Mucosa of descending colon (tissue), 3 donors: ENCODE data around the gene LRBA. TPM values are rescaled to one million over a fixed set of nuclear protein-coding genes. Genes with fewer than 3 reads are reported as not detected.

Experiments
- ATAC-seq: fragments of 200-7000 bp; cut with Tn5 transposase; one replicate; pipeline ENCODE4 v1.9.1; 2020; ENCODE audit warnings: mild to moderate bottlenecking, moderate library complexity
- DNase-seq, 3 donors: peaks; one replicate each; pipeline ENCODE4 v3.0.0-alpha.2; 2020
- H3K36me3 ChIP-seq: fragments of 200-600 bp; one replicate; pipeline ENCODE4 v1.8.0; 2021; ENCODE audit warnings: low read depth, mild to moderate bottlenecking
- H3K4me1 ChIP-seq: fragments of 200-600 bp; one replicate; pipeline ENCODE4 v1.8.0; 2021; ENCODE audit warnings: low read depth, mild to moderate bottlenecking
- H3K4me3 ChIP-seq: fragments of 200-600 bp; one replicate; pipeline ENCODE4 v1.8.0; 2021; ENCODE audit warnings: mild to moderate bottlenecking
- H3K9me3 ChIP-seq: fragments of 200-600 bp; one replicate; pipeline ENCODE4 v1.8.0; 2021; ENCODE audit warnings: mild to moderate bottlenecking
- intact Hi-C, 2 donors: fragments of 100-400 bp; cut with DNase I in 1 of 2; cut with micrococcal nuclease in 1 of 2; formaldehyde crosslinking; loops; one replicate each; pipeline versions ENCODE4 v1.11.0 to v1.11.1; 2022; cut with DNase I, micrococcal nuclease
- total RNA-seq, 3 donors: library from RNA; stranded (reverse); fragmentation: NEBNext Ultra II Directional in 2 of 3; extraction: Animal tissue kit (Norgen Biotek cat#: 25700) in 2 of 3; gene quantifications; one replicate each; pipeline versions ENCODE4 v1.2.1 to v1.2.4, GENCODE V29; 2021 to 2023
- TF ChIP-seq, protein P1 (sequence below): fragments of 200-600 bp; IDR thresholded peaks from one replicate; pipeline ENCODE4 v1.8.0; 2022; ENCODE audit warnings: antibody characterized with exemption, mild to moderate bottlenecking
- donor health status: DM: no; HTN: no; CAD: no; lungs with moderate emphysema.
- donor health status: DM: no; HTN: no; CAD: no.
- donor health status: DM: no; HTN: yes; CAD: no.

LRBA gene
- total RNA-seq, 3 donors from 2014 or later, result 69.8 to 98.4 (median 76.2) TPM

DNA sequence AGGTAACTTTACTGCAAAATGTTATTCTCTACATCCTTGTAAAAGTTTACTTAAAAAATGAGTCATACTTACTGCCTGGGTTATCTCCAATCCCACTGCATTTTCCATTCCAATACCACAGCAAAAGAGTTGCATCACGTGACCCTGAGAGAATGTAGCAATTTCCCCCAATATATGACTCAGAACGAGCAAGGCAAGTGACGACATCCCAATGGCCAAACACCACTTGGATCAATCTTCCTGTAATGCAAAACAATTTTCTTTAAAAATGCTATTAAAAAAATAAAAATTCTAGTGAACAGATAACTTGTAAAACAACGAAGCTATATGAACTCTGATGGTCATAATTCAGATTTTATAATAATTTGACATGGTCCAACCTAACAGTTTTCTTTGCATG lies 712.5 kb downstream of the LRBA start:
- Histone ChIP-seq H3K4me1 (no peaks in the 10 kb centered on the region), H3K4me3 (no peak overlapping the region), H3K9me3 (no peaks in the 10 kb centered on the region), H3K36me3 (no peaks in the 10 kb centered on the region)
- ATAC-seq (no peak), DNase-seq (peak in 1 of 3 donors; percentile 17)
- TF ChIP-seq, protein P1, sequence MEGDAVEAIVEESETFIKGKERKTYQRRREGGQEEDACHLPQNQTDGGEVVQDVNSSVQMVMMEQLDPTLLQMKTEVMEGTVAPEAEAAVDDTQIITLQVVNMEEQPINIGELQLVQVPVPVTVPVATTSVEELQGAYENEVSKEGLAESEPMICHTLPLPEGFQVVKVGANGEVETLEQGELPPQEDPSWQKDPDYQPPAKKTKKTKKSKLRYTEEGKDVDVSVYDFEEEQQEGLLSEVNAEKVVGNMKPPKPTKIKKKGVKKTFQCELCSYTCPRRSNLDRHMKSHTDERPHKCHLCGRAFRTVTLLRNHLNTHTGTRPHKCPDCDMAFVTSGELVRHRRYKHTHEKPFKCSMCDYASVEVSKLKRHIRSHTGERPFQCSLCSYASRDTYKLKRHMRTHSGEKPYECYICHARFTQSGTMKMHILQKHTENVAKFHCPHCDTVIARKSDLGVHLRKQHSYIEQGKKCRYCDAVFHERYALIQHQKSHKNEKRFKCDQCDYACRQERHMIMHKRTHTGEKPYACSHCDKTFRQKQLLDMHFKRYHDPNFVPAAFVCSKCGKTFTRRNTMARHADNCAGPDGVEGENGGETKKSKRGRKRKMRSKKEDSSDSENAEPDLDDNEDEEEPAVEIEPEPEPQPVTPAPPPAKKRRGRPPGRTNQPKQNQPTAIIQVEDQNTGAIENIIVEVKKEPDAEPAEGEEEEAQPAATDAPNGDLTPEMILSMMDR, result no peak
- intact Hi-C loops, result loop anchor here in 1 of 2 donors (5.0 kb wide), 1 partner anchor 280 kb away; the partner anchor contains the start of gene MAB21L2

DNA sequence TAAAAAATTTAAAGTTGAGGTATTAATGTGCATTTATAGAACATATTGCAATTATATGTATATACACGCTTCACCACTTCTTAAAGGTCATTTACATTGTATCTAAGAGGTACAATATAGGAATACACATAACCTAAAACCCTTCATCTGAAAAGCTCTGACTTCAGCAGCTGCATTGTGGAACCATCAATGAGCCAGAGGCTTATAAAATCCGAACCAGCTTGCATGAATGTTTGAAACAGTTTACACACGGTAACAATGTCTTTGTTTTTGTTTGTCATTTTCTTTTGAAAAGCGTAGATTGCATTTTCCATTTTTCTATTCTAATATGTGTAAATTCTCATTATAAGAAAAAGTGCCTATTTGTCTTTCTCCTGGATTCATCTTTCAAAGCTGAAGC lies 715.3 kb downstream of the LRBA start:
- intact Hi-C loops, result loop anchor here (5.0 to 10.0 kb wide), 3 partner anchors 282 to 567 kb away; partner anchors contain the start of gene MAB21L2 (in 1 of the 2)
- H3K4me1 ChIP-seq, result no peaks in the 10 kb centered on the region
- DNase-seq, result no peak
- H3K9me3 ChIP-seq, result no peaks in the 10 kb centered on the region
- no peak for ATAC-seq
- TF ChIP-seq, protein P1, result no peak
- no peaks in the 10 kb centered on the region for H3K36me3 ChIP-seq
- H3K4me3 ChIP-seq, result no peak overlapping the region

DNA sequence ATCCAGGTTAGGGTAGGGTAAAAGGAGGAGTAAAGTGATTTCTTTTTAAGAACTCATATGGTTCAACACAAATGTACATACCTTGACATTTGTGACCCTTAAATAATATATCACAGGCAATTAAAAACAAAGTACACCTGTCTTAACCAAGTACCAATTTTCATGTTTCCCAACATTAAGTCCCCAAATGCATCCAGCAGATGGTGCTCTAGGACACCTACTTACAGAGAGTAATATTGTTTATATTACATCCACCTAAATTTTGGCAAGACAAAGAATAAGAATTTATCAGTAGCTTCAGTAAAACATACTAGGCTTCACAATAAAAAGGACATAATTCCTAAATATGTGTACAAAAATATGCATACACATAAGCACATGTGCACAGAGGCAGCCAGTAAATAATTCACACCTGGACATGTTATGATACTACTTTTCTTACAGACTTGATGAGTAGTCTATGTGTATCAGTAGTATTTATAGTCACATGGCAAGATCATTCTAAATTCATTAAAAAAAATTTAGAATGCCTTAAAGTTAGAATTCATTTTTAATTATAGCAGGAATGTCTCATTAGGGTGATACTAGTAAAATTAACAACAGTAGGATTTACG lies 717.1 kb downstream of the LRBA start:
- ATAC-seq (peak; percentile 33), DNase-seq (peak in 1 of 3 donors; percentile 79)
- Histone ChIP-seq H3K4me1 (no peaks in the 10 kb centered on the region), H3K9me3 (no peaks in the 10 kb centered on the region), H3K4me3 (no peak overlapping the region), H3K36me3 (no peaks in the 10 kb centered on the region)
- TF ChIP-seq, protein P1, result no peak
- intact Hi-C loops, result loop anchor here (5.0 to 10.0 kb wide), 2 partner anchors 567 to 569 kb away; no protein-coding TSS in a partner anchor

DNA sequence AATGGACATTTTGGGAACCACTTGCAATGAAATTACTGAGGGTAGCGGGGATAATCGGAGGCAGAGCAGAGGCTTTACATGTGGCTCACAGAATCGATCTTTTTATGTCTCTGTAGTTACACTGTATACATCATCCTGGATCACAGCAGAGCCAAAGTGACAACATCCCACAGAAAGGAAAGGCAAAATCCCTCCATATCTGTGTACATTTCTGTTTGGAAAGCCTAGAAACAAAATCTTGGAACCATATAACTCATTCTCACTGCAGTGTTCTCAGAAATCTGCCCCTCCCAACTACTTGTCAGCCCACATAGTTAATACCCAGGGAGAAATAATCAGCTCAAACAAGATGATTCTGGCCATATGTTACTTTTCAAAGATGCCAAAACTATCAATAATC lies 725.2 kb downstream of the LRBA start:
- Histone ChIP-seq H3K4me1 (no peaks in the 10 kb centered on the region), H3K36me3 (no peaks in the 10 kb centered on the region), H3K9me3 (no peaks in the 10 kb centered on the region), H3K4me3 (no peak overlapping the region)
- intact Hi-C loops, result loop anchor here in 1 of 2 donors (10.0 kb wide), 1 partner anchor 575 kb away; no protein-coding TSS in a partner anchor
- TF ChIP-seq, protein P1, result no peak
- ATAC-seq, result no peak
- DNase-seq, result no peak

DNA sequence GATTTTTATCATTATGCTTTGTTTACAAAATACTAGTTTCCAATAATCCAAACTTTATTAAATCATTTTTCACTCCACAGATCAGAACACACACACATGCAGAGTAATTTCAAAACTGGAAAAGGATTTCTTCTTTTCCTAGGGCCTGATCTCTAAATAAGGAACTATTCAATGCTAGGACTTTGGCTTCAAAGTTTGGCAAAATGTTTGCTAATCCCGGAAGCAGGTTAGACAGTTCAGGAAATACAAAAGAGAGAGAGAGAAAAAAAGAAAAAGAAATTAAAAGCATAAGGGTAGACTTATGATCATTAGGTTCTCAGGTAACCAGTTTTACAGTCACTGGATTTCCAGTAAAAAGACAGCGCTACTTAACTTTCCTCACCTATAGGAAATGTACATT lies 725.9 kb downstream of the LRBA start:
- peak; percentile 52 for ATAC-seq
- no peak overlapping the region for H3K4me3 ChIP-seq
- no peaks in the 10 kb centered on the region for H3K4me1 ChIP-seq
- no peaks in the 10 kb centered on the region for H3K36me3 ChIP-seq
- TF ChIP-seq, protein P1, result no peak
- DNase-seq, result no peak
- intact Hi-C loops, result no loop called here
- no peaks in the 10 kb centered on the region for H3K9me3 ChIP-seq
